ENCODE measurements around the gene RHEBL1.

The RHEBL1 gene

DNA sequence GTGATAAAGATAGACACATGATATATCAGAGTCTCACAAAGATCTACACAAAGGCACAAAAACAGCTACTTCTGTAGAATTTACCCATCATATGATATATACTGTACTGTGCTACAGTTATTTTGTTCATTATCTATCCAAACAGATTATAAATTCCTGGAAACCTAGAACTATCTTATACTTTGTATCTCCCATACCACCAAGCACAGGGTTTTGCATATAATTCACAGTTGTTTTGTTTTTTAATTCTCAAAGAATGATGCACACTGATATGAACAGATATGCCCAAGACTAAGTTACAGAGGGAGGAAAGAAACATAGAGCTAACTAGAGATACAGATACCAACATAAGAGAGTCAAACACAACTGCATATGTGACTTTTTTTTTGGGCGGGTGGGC lies 54.6 kb downstream of the RHEBL1 start:
- ChIA-PET POLR2A (interaction anchor here (1.3 to 1.4 kb wide), 2 partner anchors 13 to 29 kb away, joined by 3 to 5 read pairs; no protein-coding TSS in a partner anchor), CTCF (interaction anchor here (0.9 to 4.3 kb wide), 6 partner anchors 12 to 162 kb away, joined by 3 to 53 read pairs (median 6); a partner anchor contains a TSS)
- Histone ChIP-seq H3K36me3 (ENCODE audit: control insufficient read depth in 2 of 2, insufficient read depth in 1 of 2, low read length in 2 of 2) (peaks cover 12 to 27% of the 10 kb centered on the region in 2 experiments; a peak in 2 of 3 replicates), H3K4me1 (ENCODE audit: control insufficient read depth, insufficient read depth, low read length) (no peaks in the 10 kb centered on the region; the same call in none of the 2 replicates), H3K4me3 (ENCODE audit: low read depth, low read length) (no peak overlapping the region), H3K27ac (ENCODE audit: extremely low read depth, low read depth, low read length) (no peak overlapping the region), H3K9me3 (ENCODE audit: control insufficient read depth, insufficient read depth, low read depth, low read length) (no peaks in the 10 kb centered on the region)
- TF ChIP-seq ZNF544 (tag by site-specific recombination; IDR thresholded peaks at IDR 0.05), result no peak
- TF ChIP-seq ZNF16 (tag by site-specific recombination; IDR thresholded peaks at IDR 0.05; ENCODE audit: low read depth), result no peak
- TF ChIP-seq ZNF223 (tag by site-specific recombination; IDR thresholded peaks at IDR 0.05), result no peak
- no peak for TF ChIP-seq ZNF510 (tag by site-specific recombination; IDR thresholded peaks at IDR 0.05; ENCODE audit: insufficient replicate concordance)
- TF ChIP-seq ZNF184 (tag by site-specific recombination; IDR thresholded peaks at IDR 0.05), result no peak
- TF ChIP-seq, protein P1, sequence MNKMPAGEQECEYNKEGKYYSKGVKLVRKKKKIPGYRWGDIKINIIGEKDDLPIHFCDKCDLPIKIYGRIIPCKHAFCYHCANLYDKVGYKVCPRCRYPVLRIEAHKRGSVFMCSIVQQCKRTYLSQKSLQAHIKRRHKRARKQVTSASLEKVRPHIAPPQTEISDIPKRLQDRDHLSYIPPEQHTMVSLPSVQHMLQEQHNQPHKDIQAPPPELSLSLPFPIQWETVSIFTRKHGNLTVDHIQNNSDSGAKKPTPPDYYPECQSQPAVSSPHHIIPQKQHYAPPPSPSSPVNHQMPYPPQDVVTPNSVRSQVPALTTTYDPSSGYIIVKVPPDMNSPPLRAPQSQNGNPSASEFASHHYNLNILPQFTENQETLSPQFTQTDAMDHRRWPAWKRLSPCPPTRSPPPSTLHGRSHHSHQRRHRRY (tag by site-specific recombination; IDR thresholded peaks at IDR 0.05), result no peak
- TF ChIP-seq ZNF157 (tag by site-specific recombination; IDR thresholded peaks at IDR 0.05), result no peak
- TF ChIP-seq ZNF791 (tag by site-specific recombination; IDR thresholded peaks at IDR 0.05), result no peak
- TF ChIP-seq ZNF10 (tag by site-specific recombination; IDR thresholded peaks at IDR 0.05), result no peak
- TF ChIP-seq ZNF701 (tag by site-specific recombination; IDR thresholded peaks at IDR 0.05), result no peak
- no peak for TF ChIP-seq ZNF214 (tag by site-specific recombination; IDR thresholded peaks at IDR 0.05; ENCODE audit: borderline replicate concordance)
- TF ChIP-seq ZNF660 (tag by site-specific recombination; IDR thresholded peaks at IDR 0.05), result no peak
- TF ChIP-seq ZNF239 (tag by site-specific recombination; IDR thresholded peaks at IDR 0.05), result no peak
